NCI-H1694 treated with DMSO at 0.1 percent for 48 hours (cell line): ENCODE data around the gene SERPING1.

Experiments
- DNase-seq: peaks from one replicate; lab custom pipeline; 2025; lab: John Stamatoyannopoulos, UW

Gene SERPING1

GRCh38 chr11:57652662-57653061, 55.2 kb downstream of the SERPING1 start:
- DNase-seq: no peak

GRCh38 chr11:57653163-57653562, 55.7 kb downstream of the SERPING1 start:
- no peak for DNase-seq

GRCh38 chr11:57656885-57657193, 59.4 kb downstream of the SERPING1 start:
- no peak for DNase-seq

GRCh38 chr11:57657194-57658022, 59.9 kb downstream of the SERPING1 start, which contains the start of gene CLP1:
TSS of gene CLP1 (plus strand) at chr11:57657762. CDS start at chr11:57659477, 1,715 bp downstream.
- peak; percentile 91 for DNase-seq

GRCh38 chr11:57658023-57658361, 60.5 kb downstream of the SERPING1 start:
- no peak for DNase-seq

- DNase-seq: no peak
Measured at GRCh38 chr11:57659669-57660068, 62.2 kb downstream of the SERPING1 start.

GRCh38 chr11:57662893-57663292, 65.4 kb downstream of the SERPING1 start:
- DNase-seq: no peak

- DNase-seq: no peak
Measured at GRCh38 chr11:57663975-57664374, 66.5 kb downstream of the SERPING1 start.
